Measurements from ENCODE around the gene HSDL2. TPM values are rescaled to one million over a fixed set of nuclear protein-coding genes. Genes with fewer than 3 reads are reported as not detected.
"Not testable (repeated sequence)": the region's sequence is repeated elsewhere in the genome, so short reads cannot be mapped to it uniquely, and the experiment has no call there.

Gene HSDL2
- total RNA-seq, 1 donor from 2014 or later = 284 TPM

DNA sequence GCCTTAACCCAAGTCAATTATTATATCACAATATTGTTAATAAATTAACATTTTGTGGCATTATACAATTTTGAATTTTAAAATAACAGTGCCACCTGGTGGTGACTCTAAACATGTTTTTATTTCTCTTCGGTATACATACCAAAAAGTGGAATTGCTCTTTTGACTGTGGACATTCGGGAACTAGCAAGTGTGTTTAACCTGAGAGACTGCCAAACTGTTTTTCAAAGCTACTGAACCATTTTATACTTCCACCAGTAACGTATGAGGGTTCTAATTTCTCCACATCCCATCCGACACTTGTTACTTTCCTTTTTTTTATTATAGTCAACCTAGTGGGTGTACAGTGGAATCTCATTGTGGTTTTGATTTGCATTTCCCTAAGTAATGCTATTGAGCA, 18.3 kb upstream of the HSDL2 start:
- DNase-seq = no peak
- intact Hi-C loops (cut with micrococcal nuclease) = loop anchor here (5.0 kb wide), 1 partner anchor 269 kb away; no protein-coding TSS in a partner anchor
- peak; percentile 38 for ATAC-seq

DNA sequence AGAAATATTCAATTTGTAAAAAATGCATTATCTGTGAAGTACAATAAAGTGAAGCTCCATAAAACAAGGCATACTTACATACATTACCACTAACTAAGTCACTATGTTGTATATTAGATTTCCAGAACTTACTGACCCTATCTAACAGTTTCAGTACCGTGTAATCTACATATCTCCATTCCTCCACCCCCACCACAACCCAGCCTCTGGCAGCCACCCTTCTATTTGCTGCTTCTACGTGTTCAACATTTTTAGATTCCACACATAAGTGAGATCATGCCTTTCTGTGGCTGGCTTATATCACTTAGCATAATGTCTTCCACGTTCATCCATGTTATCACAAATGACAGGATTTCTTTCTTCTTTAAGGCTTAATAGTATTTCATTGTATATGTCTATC, 15.1 kb upstream of the HSDL2 start:
- ATAC-seq = no peak
- intact Hi-C loops (cut with micrococcal nuclease) = loop anchor here (5.0 kb wide), 1 partner anchor 272 kb away; no protein-coding TSS in a partner anchor
- DNase-seq = no peak

GRCh38 chr9:112365257-112365656, 14.7 kb upstream of the HSDL2 start:
- DNase-seq; intact Hi-C loops (cut with micrococcal nuclease); ATAC-seq: not testable (repeated sequence)

DNA sequence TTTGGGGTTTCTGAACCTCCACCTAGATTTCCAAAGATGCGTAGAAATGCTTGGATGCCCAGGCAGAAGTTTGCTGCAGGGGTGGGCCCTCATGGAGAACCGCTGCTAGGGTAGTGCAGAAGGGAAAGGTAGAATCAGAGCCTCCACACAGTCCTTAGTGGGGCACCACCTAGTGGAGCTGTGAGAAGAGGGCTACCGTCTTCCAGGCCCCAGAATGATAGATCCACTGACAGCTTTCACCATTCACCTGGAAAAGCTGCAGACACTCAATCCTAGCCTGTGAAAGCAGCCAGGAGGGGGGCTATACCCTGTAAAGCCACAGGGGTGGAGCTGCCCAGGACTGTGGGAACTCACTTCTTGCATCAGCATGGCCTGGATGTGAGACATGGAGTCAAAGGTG, 13.3 kb upstream of the HSDL2 start:
- intact Hi-C loops (cut with micrococcal nuclease) = no loop called here
- ATAC-seq = no peak

DNA sequence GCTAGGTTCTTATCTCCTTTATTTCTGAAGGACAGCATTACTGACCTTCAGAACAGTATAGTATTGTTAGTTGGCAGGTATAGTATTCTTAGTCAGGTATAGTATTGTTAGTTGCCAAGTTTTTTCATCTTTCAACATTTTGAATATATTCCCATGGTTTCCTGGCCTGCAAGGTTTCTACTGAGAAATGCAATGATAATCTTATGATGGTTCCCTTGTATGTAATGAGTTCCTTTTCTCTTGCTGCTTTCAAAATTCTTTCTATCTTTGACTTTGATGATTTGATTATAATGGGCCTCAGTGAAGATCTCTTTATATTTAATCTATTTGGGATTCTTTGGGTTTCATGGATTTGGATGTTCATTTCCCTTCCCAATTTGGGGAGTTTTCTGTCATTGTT, 12.4 kb upstream of the HSDL2 start:
- DNase-seq (no peak), ATAC-seq (no peak)
- intact Hi-C loops (cut with micrococcal nuclease) = no loop called here

More for the DNA sequence above, 13.3 kb upstream of the HSDL2 start:
- DNase-seq = no peak

GRCh38 chr9:112369817-112370216, 10.1 kb upstream of the HSDL2 start:
- DNase-seq (no peak), ATAC-seq (no peak)
- intact Hi-C loops (cut with micrococcal nuclease) = no loop called here

- DNase-seq = no peak
- ATAC-seq = no peak
Measured at GRCh38 chr9:112371060-112371459, 8.8 kb upstream of the HSDL2 start.

GRCh38 chr9:112373666-112374065, 6.2 kb upstream of the HSDL2 start:
- DNase-seq; intact Hi-C loops (cut with micrococcal nuclease); ATAC-seq: not testable (repeated sequence)

More at GRCh38 chr9:112371060-112371459, 8.8 kb upstream of the HSDL2 start:
- intact Hi-C loops (cut with micrococcal nuclease) = no loop called here

DNA sequence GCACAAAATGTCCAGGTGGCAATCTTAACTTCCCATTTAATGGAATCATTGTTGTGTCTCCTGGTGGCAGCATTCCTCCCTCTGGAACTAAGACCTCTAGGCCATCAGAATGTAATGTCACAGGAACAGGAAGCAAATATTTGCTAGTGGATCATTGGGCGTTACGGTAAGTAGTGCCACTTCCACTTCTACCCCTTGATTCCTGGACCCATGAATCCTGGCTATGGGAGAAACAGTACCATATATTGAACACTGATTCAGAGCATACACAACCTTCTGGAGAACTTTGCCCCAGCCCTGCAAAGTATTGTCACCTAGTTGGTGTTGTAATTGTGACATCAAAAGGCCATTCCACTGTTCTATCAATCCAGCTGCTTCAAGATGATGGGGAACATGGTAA, 5.7 kb upstream of the HSDL2 start:
- DNase-seq; ATAC-seq; intact Hi-C loops (cut with micrococcal nuclease): not testable (repeated sequence)

DNA sequence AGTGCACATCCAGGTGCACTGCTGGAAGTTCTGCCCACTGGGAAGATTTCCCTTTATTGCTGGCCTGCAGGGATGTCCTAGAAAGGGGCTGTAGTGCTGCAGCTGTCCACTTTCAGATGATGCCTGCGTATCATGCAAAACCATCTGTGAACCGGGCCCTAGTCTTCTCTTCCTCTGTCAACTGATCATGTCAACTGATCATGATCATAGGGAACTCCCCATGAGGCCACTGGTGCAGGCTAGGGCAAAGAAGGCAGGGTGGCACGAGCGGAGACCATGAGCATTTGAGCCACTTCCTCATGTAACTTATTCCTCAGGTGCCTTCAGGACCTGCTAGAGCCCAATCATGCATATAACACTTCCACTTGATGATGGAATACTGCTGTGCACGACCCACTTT, 4.5 kb upstream of the HSDL2 start:
- ATAC-seq (no peak), DNase-seq (no peak)
- intact Hi-C loops (cut with micrococcal nuclease) = no loop called here

GRCh38 chr9:112377087-112377486, 2.8 kb upstream of the HSDL2 start:
- DNase-seq (no peak), ATAC-seq (no peak)
- intact Hi-C loops (cut with micrococcal nuclease) = no loop called here

DNA sequence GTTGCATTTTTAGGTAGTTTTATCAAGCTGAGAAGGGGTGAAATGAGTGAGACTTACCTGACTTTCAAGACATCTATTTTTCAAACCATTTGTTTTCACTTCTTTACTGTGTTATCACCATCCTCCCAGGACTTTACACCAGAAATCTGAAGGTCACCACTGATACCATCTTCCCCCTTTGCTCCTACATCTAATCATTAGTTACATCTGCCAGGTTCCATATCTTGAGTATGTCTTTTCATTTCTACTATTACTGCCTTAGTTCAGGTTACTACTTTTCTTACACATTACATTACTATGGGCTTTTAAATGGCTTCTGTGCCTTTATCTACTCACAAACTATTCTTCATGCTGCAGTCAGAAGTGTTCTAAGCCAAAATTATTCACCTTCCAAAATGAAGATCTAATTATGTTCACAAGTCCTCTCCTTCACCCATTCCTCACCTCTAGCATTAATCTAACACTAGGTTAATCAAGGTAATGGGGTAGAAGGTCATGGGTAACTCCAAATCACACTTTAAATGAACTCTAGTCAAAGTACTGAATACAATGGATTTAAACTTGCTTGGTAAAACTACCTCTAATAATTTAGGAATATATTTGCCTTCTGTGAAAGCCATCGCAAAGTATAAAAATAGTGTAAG, 2.1 kb upstream of the HSDL2 start:
- no peak for ATAC-seq
- intact Hi-C loops (cut with micrococcal nuclease) = no loop called here
- no peak for DNase-seq

DNA sequence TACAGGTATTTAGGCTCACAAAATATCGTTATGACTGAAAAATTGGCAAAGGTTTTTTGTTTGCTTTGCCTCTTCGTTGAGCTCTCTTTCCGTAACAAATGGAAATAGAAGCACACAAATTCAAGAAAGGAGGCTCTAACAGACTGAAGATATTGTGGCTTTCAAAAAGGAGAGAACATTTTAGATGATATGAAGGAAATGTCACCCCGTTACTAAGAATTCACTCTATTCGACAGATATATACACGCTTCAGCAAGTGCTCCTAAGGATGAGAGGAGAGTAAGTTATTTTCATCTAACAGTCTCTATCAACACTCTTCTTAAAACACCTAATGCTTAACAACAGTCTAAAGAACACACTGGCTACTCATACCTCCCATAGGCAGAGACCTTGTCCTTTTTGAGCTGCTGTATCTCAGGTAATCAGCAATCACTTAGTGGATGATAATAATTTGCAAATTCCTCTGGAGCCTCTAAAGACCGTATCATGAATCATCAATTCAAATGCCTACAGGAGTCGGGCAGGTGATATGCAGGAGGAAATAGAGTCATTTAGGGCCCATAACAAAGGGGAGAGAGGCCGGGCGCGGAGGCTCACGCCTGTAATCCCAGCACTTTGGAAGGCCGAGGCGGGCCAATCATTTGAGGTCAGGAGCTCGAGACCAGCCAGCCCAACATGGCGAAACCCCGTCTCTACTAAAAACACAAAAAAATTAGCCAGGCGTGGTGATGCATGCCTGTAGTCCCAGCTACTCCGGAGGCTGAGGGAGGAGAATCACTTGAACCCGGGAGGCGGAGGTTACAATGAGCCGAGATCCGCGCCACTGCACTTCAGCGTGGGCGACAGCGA, 1.4 kb upstream of the HSDL2 start:
- intact Hi-C loops (cut with micrococcal nuclease) = no loop called here
- DNase-seq (peak; percentile 46), ATAC-seq (no peak)

DNA sequence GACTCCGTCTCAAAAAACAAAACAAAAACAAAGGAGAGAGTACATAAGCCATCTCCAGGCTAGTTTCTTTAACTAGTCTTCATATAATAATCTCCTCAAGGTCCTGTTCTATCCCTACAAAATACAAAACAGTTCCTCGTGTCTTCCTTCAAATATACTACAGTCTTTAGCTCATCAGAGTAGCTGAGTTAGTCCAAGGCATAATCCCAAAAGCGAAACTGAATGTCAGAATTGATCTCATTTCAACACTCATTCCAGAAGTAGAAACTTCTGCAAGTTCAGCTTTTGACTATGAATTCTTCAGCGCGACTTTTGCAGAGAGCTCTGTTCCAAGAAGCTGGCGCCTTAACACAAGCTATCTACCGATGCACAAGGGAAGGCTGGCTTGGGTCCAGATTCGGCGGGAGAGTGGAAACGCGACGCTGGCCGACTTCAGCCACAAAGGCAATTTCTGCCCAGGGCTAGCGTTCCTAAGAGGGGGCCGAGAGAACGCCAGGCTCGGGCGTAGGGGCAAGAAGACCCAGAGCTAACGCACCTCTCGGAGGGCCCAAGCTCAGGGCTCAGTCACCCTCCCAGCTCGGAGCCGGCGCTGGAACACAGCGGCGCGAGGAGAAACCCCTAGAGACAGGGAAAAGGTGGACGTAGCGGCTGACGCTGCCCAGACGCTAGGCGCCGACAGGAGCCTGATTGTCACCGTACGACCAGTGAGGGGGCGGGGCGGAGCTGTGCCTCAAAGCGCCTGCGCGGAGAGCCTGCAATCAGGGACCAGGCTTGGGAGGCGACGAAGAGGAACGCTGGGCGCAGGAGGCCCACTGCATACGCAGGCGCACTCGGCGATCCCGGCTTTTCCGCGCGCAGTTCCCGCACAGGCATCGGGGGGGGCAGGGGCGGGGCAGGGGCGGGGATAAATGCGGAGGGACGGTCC, 469 bp upstream of the HSDL2 start:
- intact Hi-C loops (cut with micrococcal nuclease) = no loop called here
- ATAC-seq = peak; percentile 96
- peak; percentile 100 for DNase-seq

- DNase-seq (no peak), ATAC-seq (peak; percentile 33)
- intact Hi-C loops (cut with micrococcal nuclease) = no loop called here
Measured at GRCh38 chr9:112380825-112381221, 915 bp downstream of the HSDL2 start.

- no peak for DNase-seq
- no peak for ATAC-seq
- intact Hi-C loops (cut with micrococcal nuclease) = no loop called here
Measured at GRCh38 chr9:112382066-112382465, 2.2 kb downstream of the HSDL2 start.

GRCh38 chr9:112382501-112383364, 2.8 kb downstream of the HSDL2 start:
- no peak for ATAC-seq
- intact Hi-C loops (cut with micrococcal nuclease) = no loop called here

DNA sequence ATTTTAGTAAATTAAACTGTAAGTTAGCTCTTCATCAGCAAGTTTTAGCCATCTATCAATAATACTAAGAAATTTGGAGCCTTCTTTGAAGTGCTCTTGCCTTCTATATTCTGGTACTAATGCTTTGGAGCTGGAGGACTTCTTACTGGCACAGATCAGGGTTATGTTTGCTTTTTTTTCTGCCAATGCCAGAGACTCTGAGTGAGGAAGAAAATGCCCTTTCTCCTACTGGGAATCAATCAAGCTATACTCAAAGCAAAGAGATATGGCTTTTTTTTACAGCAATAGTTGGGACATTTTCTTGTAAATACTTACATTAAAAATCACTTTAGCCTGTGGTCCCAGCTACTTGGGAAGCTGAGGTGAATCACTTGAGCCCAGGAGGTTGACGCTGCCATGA, 4.3 kb downstream of the HSDL2 start:
- intact Hi-C loops (cut with micrococcal nuclease) = no loop called here
- DNase-seq = no peak
- no peak for ATAC-seq

More at GRCh38 chr9:112382501-112383364, 2.8 kb downstream of the HSDL2 start:
- no peak for DNase-seq

DNA sequence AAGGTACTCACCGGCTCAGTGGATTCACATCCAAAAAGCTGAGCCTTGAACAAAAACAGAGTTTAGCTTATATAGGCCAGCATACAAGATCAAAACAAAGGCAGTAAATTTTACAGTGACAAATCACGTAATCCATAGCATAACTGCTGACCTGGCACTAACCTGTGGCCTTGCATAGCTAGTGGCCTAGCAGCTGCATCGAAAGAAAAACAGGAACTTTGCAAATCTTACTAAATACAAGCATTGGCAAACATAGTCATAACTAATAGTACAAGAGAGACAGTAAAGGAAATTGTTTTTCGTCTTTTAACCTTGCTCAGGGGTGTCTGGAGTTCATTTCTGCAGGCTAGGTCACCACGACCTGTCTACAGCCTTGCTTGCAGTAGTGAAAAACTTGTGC, 4.8 kb downstream of the HSDL2 start:
- no peak for ATAC-seq
- intact Hi-C loops (cut with micrococcal nuclease) = no loop called here
- DNase-seq = no peak
